ENCODE measurements around the gene SNUPN.

The SNUPN gene

GRCh38 chr15:75644376-75644775 lies 18.9 kb upstream of the SNUPN start:
- Histone ChIP-seq H3K27me3 (ENCODE audit: control insufficient read depth, low read length) (peaks cover 37% of the 10 kb centered on the region), H4K20me1 (ENCODE audit: control insufficient read depth, insufficient read depth, low read depth, low read length) (no peaks in the 10 kb centered on the region), H3K4me3 (ENCODE audit: low read length) (no peak overlapping the region), H3K4me1 (ENCODE audit: control insufficient read depth, low read length) (peaks cover 26% of the 10 kb centered on the region), H3K36me3 (ENCODE audit: control insufficient read depth, low read length) (peaks cover 9% of the 10 kb centered on the region), H3K79me2 (ENCODE audit: control insufficient read depth, low read length) (peaks cover 10% of the 10 kb centered on the region), H3K9me3 (ENCODE audit: control insufficient read depth, insufficient read depth, low read length) (no peaks in the 10 kb centered on the region), H3K4me2 (ENCODE audit: low read length) (no peak overlapping the region), H3K9me2 (replicated peaks; ENCODE audit: control insufficient read depth, low read length) (no peaks in the 10 kb centered on the region), H3F3A (ENCODE audit: control insufficient read depth, insufficient read depth) (peaks cover 9% of the 10 kb centered on the region), H3K27ac (ENCODE audit: low read depth, low read length) (no peak overlapping the region)
- no peak for TF ChIP-seq CTCF (IDR thresholded peaks at IDR 0.05; ENCODE audit: low read depth, low read length, poor library complexity, severe bottlenecking)
- TF ChIP-seq EZH2phosphoT487 (IDR thresholded peaks at IDR 0.05; ENCODE audit: borderline replicate concordance, low read length), result no peak

GRCh38 chr15:75641603-75642002 lies 16.1 kb upstream of the SNUPN start:
- Histone ChIP-seq H3K27ac (ENCODE audit: low read depth, low read length) (peak overlapping the region; percentile 9; the same call in 1 of the 2 replicates), H4K20me1 (ENCODE audit: control insufficient read depth, insufficient read depth, low read depth, low read length) (peaks cover 22% of the 10 kb centered on the region), H3F3A (ENCODE audit: control insufficient read depth, insufficient read depth) (peaks cover 9% of the 10 kb centered on the region), H3K4me2 (ENCODE audit: low read length) (peak overlapping the region; percentile 46), H3K9me2 (replicated peaks; ENCODE audit: control insufficient read depth, low read length) (no peaks in the 10 kb centered on the region), H3K4me1 (ENCODE audit: control insufficient read depth, low read length) (peaks cover 33% of the 10 kb centered on the region), H3K27me3 (ENCODE audit: control insufficient read depth, low read length) (peaks cover 11% of the 10 kb centered on the region), H3K79me2 (ENCODE audit: control insufficient read depth, low read length) (peaks cover 36% of the 10 kb centered on the region), H3K36me3 (ENCODE audit: control insufficient read depth, low read length) (peaks cover 34% of the 10 kb centered on the region), H3K4me3 (ENCODE audit: low read length) (0 out of 2 replicates have a peak overlapping the region, but pooled peaks have one; percentile 29), H3K9me3 (ENCODE audit: control insufficient read depth, insufficient read depth, low read length) (no peaks in the 10 kb centered on the region)
- TF ChIP-seq CTCF (IDR thresholded peaks at IDR 0.05; ENCODE audit: low read depth, low read length, poor library complexity, severe bottlenecking), result no peak
- no peak for TF ChIP-seq EZH2phosphoT487 (IDR thresholded peaks at IDR 0.05; ENCODE audit: borderline replicate concordance, low read length)

GRCh38 chr15:75641179-75641503 lies 15.6 kb upstream of the SNUPN start:
- Histone ChIP-seq H3K9me2 (replicated peaks; ENCODE audit: control insufficient read depth, low read length) (no peaks in the 10 kb centered on the region), H3K79me2 (ENCODE audit: control insufficient read depth, low read length) (peaks cover 39% of the 10 kb centered on the region), H3F3A (ENCODE audit: control insufficient read depth, insufficient read depth) (peaks cover 9% of the 10 kb centered on the region), H3K4me1 (ENCODE audit: control insufficient read depth, low read length) (peaks cover 33% of the 10 kb centered on the region), H3K4me2 (ENCODE audit: low read length) (peak overlapping the region; percentile 96), H3K9me3 (ENCODE audit: control insufficient read depth, insufficient read depth, low read length) (no peaks in the 10 kb centered on the region), H3K4me3 (ENCODE audit: low read length) (peak overlapping the region; percentile 99), H3K27ac (ENCODE audit: low read depth, low read length) (peak overlapping the region; percentile 78), H3K27me3 (ENCODE audit: control insufficient read depth, low read length) (peaks cover 6% of the 10 kb centered on the region), H4K20me1 (ENCODE audit: control insufficient read depth, insufficient read depth, low read depth, low read length) (peaks cover 22% of the 10 kb centered on the region), H3K36me3 (ENCODE audit: control insufficient read depth, low read length) (peaks cover 34% of the 10 kb centered on the region)
- TF ChIP-seq EZH2phosphoT487 (IDR thresholded peaks at IDR 0.05; ENCODE audit: borderline replicate concordance, low read length) (no peak), CTCF (IDR thresholded peaks at IDR 0.05; ENCODE audit: low read depth, low read length, poor library complexity, severe bottlenecking) (no peak)
